Natural killer cell (primary cell): ENCODE results near the gene STUB1. TPM values are rescaled to one million over a fixed set of nuclear protein-coding genes. Genes with fewer than 3 reads are reported as not detected.

ENCODE experiments used
- ATAC-seq, 3 donors: fragments of 150-1000 bp in 2 of 3; fragments of 200-7000 bp in 1 of 3; cut with Tn5 transposase; 1 replicate in 1 of 3; 2 replicates in 2 of 3; pipeline ENCODE4 v1.10.0; 2021; ENCODE audit warnings: mild to moderate bottlenecking in 2 of 3, moderate library complexity in 2 of 3
- DNase-seq, 2 donors: peaks; one replicate each; pipeline versions ENCODE4 v3.0.0 to v3.0.0-alpha.2; 2013 to 2021; ENCODE audit warnings: mixed read lengths in 1 of 2
- H3K27ac ChIP-seq: one replicate; pipeline ENCODE4 v1.5.1; 2013; ENCODE audit warnings: mild to moderate bottlenecking, low read length
- H3K27me3 ChIP-seq: one replicate; pipeline ENCODE4 v1.6.1; 2013; ENCODE audit warnings: low read length; ENCODE audit not compliant: control insufficient read depth, insufficient read depth
- H3K36me3 ChIP-seq: one replicate; pipeline ENCODE4 v1.6.1; 2013; ENCODE audit warnings: low read length; ENCODE audit not compliant: control insufficient read depth, insufficient read depth
- H3K4me1 ChIP-seq: one replicate; pipeline ENCODE4 v1.6.1; 2013; ENCODE audit warnings: low read length; ENCODE audit not compliant: control insufficient read depth, insufficient read depth
- H3K4me3 ChIP-seq: one replicate; pipeline ENCODE4 v1.5.1; 2013; ENCODE audit warnings: low read length
- H3K9me3 ChIP-seq: one replicate; pipeline ENCODE4 v1.6.1; 2013; ENCODE audit warnings: low read length; ENCODE audit not compliant: control insufficient read depth, insufficient read depth
- H3K27ac Mint-ChIP-seq, 2 donors: one replicate each; pipeline ENCODE4 v1.8.0; 2022; ENCODE audit warnings: mild to moderate bottlenecking in 2 of 2, mixed read lengths in 2 of 2, moderate library complexity in 1 of 2
- H3K27me3 Mint-ChIP-seq, 2 donors: one replicate each; pipeline ENCODE4 v1.8.0; 2022; ENCODE audit warnings: low read depth in 2 of 2, mixed read lengths in 2 of 2
- H3K36me3 Mint-ChIP-seq: one replicate; pipeline ENCODE4 v1.8.0; 2022; ENCODE audit warnings: mixed read lengths
- H3K4me1 Mint-ChIP-seq, 2 donors: one replicate each; pipeline ENCODE4 v1.8.0; 2022; ENCODE audit warnings: mixed read lengths in 2 of 2
- H3K4me3 Mint-ChIP-seq: one replicate; pipeline ENCODE4 v1.8.0; 2022; ENCODE audit warnings: mild to moderate bottlenecking, moderate library complexity, mixed read lengths
- H3K9me3 Mint-ChIP-seq, 2 donors: one replicate each; pipeline ENCODE4 v1.8.0; 2022; ENCODE audit warnings: mixed read lengths in 2 of 2
- WGBS: methylation state at CpG from one replicate; pipeline ENCODE4 v1.1.7; 2013; ENCODE audit warnings: missing lambda C conversion rate; ENCODE audit not compliant: insufficient coverage; 5-methylcytosine and 5-hydroxymethylcytosine counted together
- intact Hi-C: fragments of 100-400 bp; cut with micrococcal nuclease; formaldehyde crosslinking; loops from one replicate; pipeline ENCODE4 v1.14.2; 2022
- total RNA-seq, 4 donors: library from RNA; stranded (reverse); fragments of 120-200 nt in 1 of 4; gene quantifications; one replicate each; pipeline versions ENCODE4 v1.2.3 to v1.2.4, GENCODE V29; 2013 to 2022
- TF ChIP-seq, protein P1 (sequence below): fragments of 200-600 bp; IDR thresholded peaks from one replicate; pipeline ENCODE4 v1.8.0; 2022; ENCODE audit warnings: antibody characterized with exemption

Gene STUB1
- total RNA-seq, 3 donors from 2014 or later (not counting 1 experiment from before 2014, with no cell fraction given), result 89.5 to 95.4 (median 93.5) TPM

DNA sequence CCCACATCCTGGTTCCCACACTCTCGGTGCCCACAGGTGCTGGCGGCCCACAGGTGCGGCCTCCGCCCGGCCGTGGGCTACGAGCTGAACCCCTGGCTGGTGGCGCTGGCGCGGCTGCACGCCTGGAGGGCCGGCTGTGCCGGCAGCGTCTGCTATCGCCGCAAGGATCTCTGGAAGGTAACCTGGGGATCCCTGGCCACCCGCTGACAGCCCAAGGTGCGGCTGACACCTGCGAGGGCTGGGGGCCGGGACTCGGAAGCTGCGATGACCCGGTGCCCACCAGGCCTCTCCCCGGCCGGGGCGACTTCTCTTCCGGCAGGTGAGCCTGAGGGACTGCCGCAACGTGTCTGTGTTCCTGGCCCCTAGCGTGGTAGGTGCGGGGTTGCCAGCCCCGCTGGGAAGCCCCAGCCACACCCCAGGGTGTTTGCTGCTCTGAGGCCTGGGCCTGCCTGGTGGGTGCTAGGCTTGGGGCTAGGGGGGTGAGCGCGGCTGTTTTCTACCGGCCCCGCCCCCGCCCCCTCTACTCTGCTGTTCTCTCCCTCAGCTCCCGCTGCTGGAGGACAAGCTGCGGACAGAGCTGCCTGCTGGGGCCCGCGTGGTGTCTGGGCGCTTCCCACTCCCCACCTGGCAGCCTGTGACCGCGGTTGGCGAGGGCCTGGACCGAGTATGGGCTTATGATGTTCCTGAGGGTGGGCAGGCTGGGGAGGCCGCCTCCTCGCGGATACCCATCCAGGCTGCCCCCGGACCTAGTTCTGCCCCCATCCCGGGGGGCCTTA is 41.7 kb downstream of the STUB1 start:
- no peaks in the 10 kb centered on the region for H3K27me3 ChIP-seq
- peaks cover 47% of the 10 kb centered on the region for H3K4me1 ChIP-seq
- Mint-ChIP-seq H3K27me3 (no peaks in the 10 kb centered on the region), H3K4me3 (peak overlapping the region; percentile 82), H3K27ac (peak overlapping the region; percentile 34 to 44), H3K4me1 (peaks cover 0 to 23% of the 10 kb centered on the region in 2 donors), H3K36me3 (no peaks in the 10 kb centered on the region), H3K9me3 (no peaks in the 10 kb centered on the region)
- ATAC-seq (no peak), DNase-seq (peak in 1 of 2 donors; percentile 71)
- WGBS, result 66% methylated on average over 51 of the region's 51 CpGs
- TF ChIP-seq, protein P1, sequence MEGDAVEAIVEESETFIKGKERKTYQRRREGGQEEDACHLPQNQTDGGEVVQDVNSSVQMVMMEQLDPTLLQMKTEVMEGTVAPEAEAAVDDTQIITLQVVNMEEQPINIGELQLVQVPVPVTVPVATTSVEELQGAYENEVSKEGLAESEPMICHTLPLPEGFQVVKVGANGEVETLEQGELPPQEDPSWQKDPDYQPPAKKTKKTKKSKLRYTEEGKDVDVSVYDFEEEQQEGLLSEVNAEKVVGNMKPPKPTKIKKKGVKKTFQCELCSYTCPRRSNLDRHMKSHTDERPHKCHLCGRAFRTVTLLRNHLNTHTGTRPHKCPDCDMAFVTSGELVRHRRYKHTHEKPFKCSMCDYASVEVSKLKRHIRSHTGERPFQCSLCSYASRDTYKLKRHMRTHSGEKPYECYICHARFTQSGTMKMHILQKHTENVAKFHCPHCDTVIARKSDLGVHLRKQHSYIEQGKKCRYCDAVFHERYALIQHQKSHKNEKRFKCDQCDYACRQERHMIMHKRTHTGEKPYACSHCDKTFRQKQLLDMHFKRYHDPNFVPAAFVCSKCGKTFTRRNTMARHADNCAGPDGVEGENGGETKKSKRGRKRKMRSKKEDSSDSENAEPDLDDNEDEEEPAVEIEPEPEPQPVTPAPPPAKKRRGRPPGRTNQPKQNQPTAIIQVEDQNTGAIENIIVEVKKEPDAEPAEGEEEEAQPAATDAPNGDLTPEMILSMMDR, result no peak
- H3K4me3 ChIP-seq, result peak overlapping the region; percentile 14
- peak overlapping the region; percentile 36 for H3K27ac ChIP-seq
- H3K9me3 ChIP-seq, result no peaks in the 10 kb centered on the region
- intact Hi-C loops, result no loop called here
- H3K36me3 ChIP-seq, result no peaks in the 10 kb centered on the region

DNA sequence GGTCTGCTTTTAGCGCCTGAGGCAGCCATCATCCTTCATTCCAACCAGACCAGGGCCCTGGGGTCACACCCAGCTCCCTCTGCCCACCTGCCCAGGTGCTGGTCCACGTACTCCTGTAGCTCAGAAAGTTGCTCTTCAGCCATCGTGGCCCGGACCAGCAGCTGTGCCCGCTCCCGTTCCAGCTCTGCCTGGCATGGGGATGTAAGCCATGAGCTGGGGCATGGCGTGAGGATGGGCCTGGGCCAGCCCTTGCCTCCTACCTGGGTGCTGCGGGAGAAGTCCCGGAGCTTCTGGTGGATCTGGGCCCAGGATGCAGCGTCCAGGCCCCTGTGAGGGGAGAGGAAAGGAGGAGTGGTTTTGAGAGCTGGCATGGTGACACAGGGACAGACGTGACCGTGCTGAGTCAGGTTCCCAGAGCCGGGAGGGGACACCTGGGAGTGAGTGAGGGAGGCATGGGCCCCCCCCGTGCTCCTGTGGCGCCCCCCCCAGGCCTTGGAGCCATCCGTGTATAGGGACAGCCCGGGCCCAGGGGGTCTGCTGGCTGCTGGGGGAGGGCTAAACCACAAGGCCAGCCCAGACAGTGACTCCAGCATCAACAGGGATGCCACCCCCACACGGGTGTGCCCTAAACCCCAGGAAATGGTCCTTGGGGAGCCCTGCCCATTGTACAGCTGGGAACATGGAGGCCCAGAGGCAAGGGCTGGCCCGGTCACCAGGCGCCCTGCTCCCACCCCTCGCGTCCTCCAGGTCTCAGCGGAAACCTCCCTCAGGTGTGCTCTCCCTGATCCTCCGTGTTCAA is 42.8 kb downstream of the STUB1 start:
- ATAC-seq (no peak), DNase-seq (no peak)
- intact Hi-C loops, result no loop called here
- Histone ChIP-seq H3K9me3 (no peaks in the 10 kb centered on the region), H3K4me3 (no peak overlapping the region), H3K27ac (no peak overlapping the region), H3K27me3 (no peaks in the 10 kb centered on the region), H3K4me1 (peaks cover 55% of the 10 kb centered on the region), H3K36me3 (no peaks in the 10 kb centered on the region)
- TF ChIP-seq, protein P1, result no peak
- Mint-ChIP-seq H3K27me3 (no peaks in the 10 kb centered on the region), H3K4me3 (peak overlapping the region; percentile 82), H3K27ac (peak overlapping the region; percentile 44 to 48), H3K4me1 (peaks cover 0 to 23% of the 10 kb centered on the region in 2 donors), H3K9me3 (no peaks in the 10 kb centered on the region), H3K36me3 (no peaks in the 10 kb centered on the region)
- WGBS, result 87% methylated on average over 24 of the region's 24 CpGs

DNA sequence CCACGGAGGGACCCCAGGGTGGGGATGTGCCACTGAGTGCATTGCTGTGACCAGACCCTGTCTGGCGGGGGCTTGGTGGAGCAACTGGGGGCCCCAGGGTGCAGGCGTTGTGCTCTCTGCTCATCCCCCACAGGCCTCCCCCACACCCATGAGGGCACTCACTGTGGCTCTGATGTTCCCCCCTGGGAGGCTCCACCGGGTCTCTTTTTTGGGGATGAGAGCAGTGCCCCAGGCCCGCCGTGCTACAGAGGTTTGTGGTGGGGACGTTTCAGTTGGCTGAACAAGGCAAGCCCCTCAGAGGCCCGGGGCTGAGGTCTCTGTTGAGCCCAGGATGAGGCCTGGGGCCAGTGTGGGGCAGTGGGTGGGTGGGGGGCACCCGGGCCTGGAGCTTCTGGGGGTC is 43.5 kb downstream of the STUB1 start:
- 80% methylated on average over 9 of the region's 9 CpGs for WGBS
- no peak overlapping the region for H3K27ac Mint-ChIP-seq
- no peaks in the 10 kb centered on the region for H3K36me3 ChIP-seq
- no peaks in the 10 kb centered on the region for H3K27me3 ChIP-seq
- H3K36me3 Mint-ChIP-seq, result no peaks in the 10 kb centered on the region
- no peak overlapping the region for H3K27ac ChIP-seq
- peaks cover 0 to 23% of the 10 kb centered on the region in 2 donors for H3K4me1 Mint-ChIP-seq
- DNase-seq (no peak), ATAC-seq (no peak)
- no peaks in the 10 kb centered on the region for H3K9me3 ChIP-seq
- peaks cover 59% of the 10 kb centered on the region for H3K4me1 ChIP-seq
- intact Hi-C loops, result no loop called here
- H3K4me3 Mint-ChIP-seq, result no peak overlapping the region
- H3K4me3 ChIP-seq, result no peak overlapping the region
- no peaks in the 10 kb centered on the region for H3K9me3 Mint-ChIP-seq
- TF ChIP-seq, protein P1, result no peak
- no peaks in the 10 kb centered on the region for H3K27me3 Mint-ChIP-seq
